ENCODE results near the gene ITLN2.

DNA sequence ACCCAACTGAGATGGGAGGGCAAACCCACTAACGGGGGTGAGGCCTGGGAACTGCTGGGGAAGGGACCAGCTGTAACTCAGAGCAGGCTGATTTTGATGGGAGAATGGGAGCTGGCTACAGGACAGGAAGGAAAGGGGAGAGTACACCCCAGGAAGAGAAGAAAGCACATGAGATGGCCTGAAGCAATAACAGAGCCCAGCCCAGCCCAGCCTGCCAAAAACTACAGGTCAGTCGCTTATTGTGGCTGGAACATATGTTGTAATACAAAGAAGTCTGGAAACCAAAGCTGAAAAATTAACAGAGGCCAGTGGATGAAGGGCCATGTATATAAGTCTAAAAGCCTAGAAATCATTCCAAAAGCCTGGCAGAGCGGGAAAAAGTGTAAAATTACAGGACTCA, 1.6 kb downstream of the ITLN2 start:
- TF ChIP-seq EZH2 (IDR thresholded peaks at IDR 0.05; ENCODE audit: borderline replicate concordance, low read depth, low read length, severe bottlenecking) (no peak), POLR2A (IDR thresholded peaks at IDR 0.05; ENCODE audit: low read depth, low read length) (no peak)
- TF ChIP-seq, protein P1, sequence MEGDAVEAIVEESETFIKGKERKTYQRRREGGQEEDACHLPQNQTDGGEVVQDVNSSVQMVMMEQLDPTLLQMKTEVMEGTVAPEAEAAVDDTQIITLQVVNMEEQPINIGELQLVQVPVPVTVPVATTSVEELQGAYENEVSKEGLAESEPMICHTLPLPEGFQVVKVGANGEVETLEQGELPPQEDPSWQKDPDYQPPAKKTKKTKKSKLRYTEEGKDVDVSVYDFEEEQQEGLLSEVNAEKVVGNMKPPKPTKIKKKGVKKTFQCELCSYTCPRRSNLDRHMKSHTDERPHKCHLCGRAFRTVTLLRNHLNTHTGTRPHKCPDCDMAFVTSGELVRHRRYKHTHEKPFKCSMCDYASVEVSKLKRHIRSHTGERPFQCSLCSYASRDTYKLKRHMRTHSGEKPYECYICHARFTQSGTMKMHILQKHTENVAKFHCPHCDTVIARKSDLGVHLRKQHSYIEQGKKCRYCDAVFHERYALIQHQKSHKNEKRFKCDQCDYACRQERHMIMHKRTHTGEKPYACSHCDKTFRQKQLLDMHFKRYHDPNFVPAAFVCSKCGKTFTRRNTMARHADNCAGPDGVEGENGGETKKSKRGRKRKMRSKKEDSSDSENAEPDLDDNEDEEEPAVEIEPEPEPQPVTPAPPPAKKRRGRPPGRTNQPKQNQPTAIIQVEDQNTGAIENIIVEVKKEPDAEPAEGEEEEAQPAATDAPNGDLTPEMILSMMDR (IDR thresholded peaks at IDR 0.05; ENCODE audit: extremely low read depth in 1 of 2, insufficient read depth in 1 of 2, low read depth in 1 of 2, low read length in 2 of 2) = no peak
